WTC11 (cell line): ENCODE measurements around the gene RUNX2. TPM values are rescaled to one million over a fixed set of nuclear protein-coding genes. Genes with fewer than 3 reads are reported as not detected.

Source experiments
- ATAC-seq: fragments of 200-7000 bp; cut with Tn5 transposase; 2 replicates; pipeline ENCODE4 v1.10.0; 2021; ENCODE audit warnings: mild to moderate bottlenecking, moderate library complexity
- CTCF ChIA-PET: fragments of 300-600 bp; sonication (Branson Sonifier 250); formaldehyde crosslinking; loops from one replicate; lab custom pipeline; 2021; ENCODE audit warnings: antibody characterized with exemption; lab: Charles Lee
- POLR2A ChIA-PET: fragments of 350-600 bp; sonication (Branson Sonifier 250); formaldehyde crosslinking; loops from one replicate; lab custom pipeline; 2021; ENCODE audit warnings: antibody characterized with exemption; lab: Charles Lee
- DNase-seq: peaks from one replicate; pipeline ENCODE4 v3.0.0; 2021; ENCODE audit warnings: low spot score
- H3K27ac Mint-ChIP-seq: 2 replicates; pipeline ENCODE4 v1.8.0; 2021; ENCODE audit warnings: mixed read lengths
- H3K27me3 Mint-ChIP-seq: 2 replicates; pipeline ENCODE4 v1.8.0; 2021; ENCODE audit warnings: low read depth, mild to moderate bottlenecking, moderate library complexity, mixed read lengths
- H3K36me3 Mint-ChIP-seq: 2 replicates; pipeline ENCODE4 v1.8.0; 2021; ENCODE audit warnings: mixed read lengths
- H3K4me1 Mint-ChIP-seq: 2 replicates; pipeline ENCODE4 v1.8.0; 2022; ENCODE audit warnings: mixed read lengths
- H3K4me3 Mint-ChIP-seq: 2 replicates; pipeline ENCODE4 v1.8.0; 2021; ENCODE audit warnings: mild to moderate bottlenecking, moderate library complexity, mixed read lengths
- H3K9me3 Mint-ChIP-seq: 2 replicates; pipeline ENCODE4 v1.8.0; 2021; ENCODE audit warnings: mixed read lengths
- AFF4 ChIP-seq: sonication (generic); formaldehyde crosslinking; IDR thresholded peaks from 2 replicates; pipeline ENCODE4 v1.8.1; 2023; ENCODE audit warnings: mild to moderate bottlenecking, missing genetic modification reagents, borderline replicate concordance
- ATF1 ChIP-seq: sonication (generic); formaldehyde crosslinking; IDR thresholded peaks from 2 replicates; pipeline ENCODE4 v1.8.1; 2023; ENCODE audit warnings: mild to moderate bottlenecking, moderate library complexity, missing genetic modification reagents
- ATF2 ChIP-seq: sonication (generic); formaldehyde crosslinking; IDR thresholded peaks from 2 replicates; pipeline ENCODE4 v1.8.1; 2022; ENCODE audit warnings: low read depth, missing genetic modification reagents, borderline replicate concordance
- CBFB ChIP-seq: sonication (generic); formaldehyde crosslinking; IDR thresholded peaks from 2 replicates; pipeline ENCODE4 v1.8.1; 2022; ENCODE audit warnings: mild to moderate bottlenecking, low read depth, missing genetic modification reagents
- CREB1 ChIP-seq: sonication (generic); formaldehyde crosslinking; IDR thresholded peaks from 2 replicates; pipeline ENCODE4 v1.8.0; 2023; ENCODE audit warnings: mild to moderate bottlenecking, missing genetic modification reagents
- E2F4 ChIP-seq: sonication (generic); formaldehyde crosslinking; IDR thresholded peaks from 2 replicates; pipeline ENCODE4 v1.8.1; 2022; ENCODE audit warnings: low read depth, mild to moderate bottlenecking, moderate library complexity, missing genetic modification reagents, borderline replicate concordance
- ETV6 ChIP-seq: sonication (generic); formaldehyde crosslinking; IDR thresholded peaks from 2 replicates; pipeline ENCODE4 v1.8.1; 2022; ENCODE audit warnings: mild to moderate bottlenecking, missing genetic modification reagents
- JAZF1 ChIP-seq: fragments of 250-450 bp; sonication (Bioruptor Pico); IDR thresholded peaks from 2 replicates; pipeline ENCODE4 v1.9.0; 2021; ENCODE audit warnings: moderate library complexity, mild to moderate bottlenecking, inconsistent platforms
- KAT7 ChIP-seq: sonication (generic); formaldehyde crosslinking; IDR thresholded peaks from 2 replicates; pipeline ENCODE4 v1.8.1; 2023; ENCODE audit warnings: missing genetic modification reagents, mild to moderate bottlenecking, borderline replicate concordance
- MAX ChIP-seq: sonication (generic); formaldehyde crosslinking; IDR thresholded peaks from 2 replicates; pipeline ENCODE4 v1.8.0; 2022; ENCODE audit warnings: mild to moderate bottlenecking, missing genetic modification reagents
- NR1H2 ChIP-seq: sonication (generic); formaldehyde crosslinking; IDR thresholded peaks from 2 replicates; pipeline ENCODE4 v1.9.0; 2021; ENCODE audit warnings: mild to moderate bottlenecking, moderate library complexity, missing genetic modification reagents
- NR3C1 ChIP-seq: sonication (generic); formaldehyde crosslinking; conservative IDR thresholded peaks from 2 replicates; pipeline ENCODE4 v1.8.1; 2023; ENCODE audit warnings: low read depth, mild to moderate bottlenecking, missing genetic modification reagents
- PRDM15 ChIP-seq: sonication (generic); formaldehyde crosslinking; IDR thresholded peaks from 2 replicates; pipeline ENCODE4 v1.8.0; 2022; ENCODE audit warnings: missing genetic modification reagents
- RELA ChIP-seq: sonication (generic); formaldehyde crosslinking; IDR thresholded peaks from 2 replicates; pipeline ENCODE4 v1.8.1; 2022; ENCODE audit warnings: missing genetic modification reagents, mild to moderate bottlenecking, borderline replicate concordance
- SMAD3 ChIP-seq: sonication (generic); formaldehyde crosslinking; IDR thresholded peaks from 2 replicates; pipeline ENCODE4 v1.8.0; 2022; ENCODE audit warnings: missing genetic modification reagents, mild to moderate bottlenecking, borderline replicate concordance
- SMAD4 ChIP-seq: sonication (generic); formaldehyde crosslinking; IDR thresholded peaks from 2 replicates; pipeline ENCODE4 v1.8.0; 2022; ENCODE audit warnings: mild to moderate bottlenecking, missing genetic modification reagents
- TCF7 ChIP-seq: sonication (generic); formaldehyde crosslinking; IDR thresholded peaks from 2 replicates; pipeline ENCODE4 v1.8.0; 2022; ENCODE audit warnings: mild to moderate bottlenecking, low read depth, missing genetic modification reagents, moderate library complexity
- TEAD1 ChIP-seq: sonication (generic); formaldehyde crosslinking; IDR thresholded peaks from 2 replicates; pipeline ENCODE4 v1.8.0; 2022; ENCODE audit warnings: mild to moderate bottlenecking, missing genetic modification reagents
- USF1 ChIP-seq: sonication (generic); formaldehyde crosslinking; IDR thresholded peaks from 2 replicates; pipeline ENCODE4 v1.8.0; 2022; ENCODE audit warnings: mild to moderate bottlenecking, missing genetic modification reagents
- USF2 ChIP-seq: sonication (generic); formaldehyde crosslinking; IDR thresholded peaks from 2 replicates; pipeline ENCODE4 v1.8.1; 2023; ENCODE audit warnings: mild to moderate bottlenecking, missing genetic modification reagents, moderate library complexity
- ZBTB21 ChIP-seq: sonication (generic); formaldehyde crosslinking; IDR thresholded peaks from 2 replicates; pipeline ENCODE4 v1.8.1; 2023; ENCODE audit warnings: mild to moderate bottlenecking, missing genetic modification reagents, borderline replicate concordance
- ZMAT4 ChIP-seq: fragments of 250-450 bp; sonication (Bioruptor Pico); IDR thresholded peaks from 2 replicates; pipeline ENCODE4 v1.9.0; 2021; ENCODE audit warnings: mild to moderate bottlenecking
- ZNF138 ChIP-seq: sonication (generic); formaldehyde crosslinking; conservative IDR thresholded peaks from 2 replicates; pipeline ENCODE4 v1.8.1; 2022; ENCODE audit warnings: mild to moderate bottlenecking, moderate library complexity, missing genetic modification reagents
- ZNF232 ChIP-seq: sonication (generic); formaldehyde crosslinking; IDR thresholded peaks from 2 replicates; pipeline ENCODE4 v1.8.0; 2022; ENCODE audit warnings: mild to moderate bottlenecking, missing genetic modification reagents
- ZNF317 ChIP-seq: sonication (generic); formaldehyde crosslinking; IDR thresholded peaks from 2 replicates; pipeline ENCODE4 v1.8.1; 2023; ENCODE audit warnings: low read depth, mild to moderate bottlenecking, moderate library complexity, missing genetic modification reagents, borderline replicate concordance
- ZNF416 ChIP-seq: fragments of 250-450 bp; sonication (Bioruptor Pico); IDR thresholded peaks from 2 replicates; pipeline ENCODE4 v1.9.0; 2021; ENCODE audit warnings: mild to moderate bottlenecking, inconsistent platforms
- total RNA-seq: library from RNA; stranded (reverse); gene quantifications from 3 replicates; pipeline ENCODE4 v1.2.3, GENCODE V29; 2021

The RUNX2 gene
- total RNA-seq, 1 experiment from 2014 or later: 0.28 TPM

GRCh38 chr6:45532721-45533210 is 204.6 kb downstream of the RUNX2 start (continued):
- TF ChIP-seq AFF4 (CRISPR knock-in tag): no peak
- TF ChIP-seq CBFB (CRISPR knock-in tag): no peak
- no peak for TF ChIP-seq ZBTB21 (CRISPR knock-in tag)
- no peak for TF ChIP-seq ZMAT4 (CRISPR knock-in tag)
- TF ChIP-seq TCF7: no peak
- no peak for TF ChIP-seq ETV6 (CRISPR knock-in tag)
- TF ChIP-seq RELA (CRISPR knock-in tag): no peak
- no peak for TF ChIP-seq USF1 (CRISPR knock-in tag)
- TF ChIP-seq JAZF1: no peak
- TF ChIP-seq ZNF317 (CRISPR knock-in tag): no peak
- no peak for TF ChIP-seq E2F4
- no peak for TF ChIP-seq NR1H2 (CRISPR knock-in tag)
- no peak for TF ChIP-seq SMAD3 (CRISPR knock-in tag)
- no peak for TF ChIP-seq ZNF416 (CRISPR knock-in tag)
- TF ChIP-seq NR3C1 (CRISPR knock-in tag): no peak
- TF ChIP-seq, all 79 proteins: peak for 0

- H3K4me3 Mint-ChIP-seq: no peak overlapping the region
- ChIA-PET POLR2A (no interaction called here), CTCF (interaction anchor here (1.4 kb wide), 1 partner anchor 32 kb away, joined by 3 read pairs; no protein-coding TSS in a partner anchor)
- H3K4me1 Mint-ChIP-seq: peaks cover 3% of the 10 kb centered on the region
- H3K9me3 Mint-ChIP-seq: no peaks in the 10 kb centered on the region
- H3K27me3 Mint-ChIP-seq: peaks cover 10% of the 10 kb centered on the region
- ATAC-seq (no peak), DNase-seq (no peak)
- H3K27ac Mint-ChIP-seq: no peak overlapping the region
- no peaks in the 10 kb centered on the region for H3K36me3 Mint-ChIP-seq
- TF ChIP-seq ZNF232 (CRISPR knock-in tag): no peak
- TF ChIP-seq ATF2 (CRISPR knock-in tag): no peak
- no peak for TF ChIP-seq MAX
- no peak for TF ChIP-seq NR3C1 (CRISPR knock-in tag)
- no peak for TF ChIP-seq ZNF138 (CRISPR knock-in tag)
- TF ChIP-seq SMAD4 (CRISPR knock-in tag): no peak
- TF ChIP-seq PRDM15 (CRISPR knock-in tag): no peak
- TF ChIP-seq ZNF416 (CRISPR knock-in tag): no peak
- no peak for TF ChIP-seq KAT7 (CRISPR knock-in tag)
- no peak for TF ChIP-seq ATF1 (CRISPR knock-in tag)
- no peak for TF ChIP-seq TEAD1 (CRISPR knock-in tag)
- TF ChIP-seq USF2 (CRISPR knock-in tag): no peak
- no peak for TF ChIP-seq CREB1 (CRISPR knock-in tag)
Measured at GRCh38 chr6:45533386-45533785, 205.3 kb downstream of the RUNX2 start.
